HG02840 (cell line): Measurements from ENCODE around the gene SAMD13.

Experiments
- ATAC-seq: cut with Tn5 transposase; IDR thresholded peaks from one replicate; pipeline ENCODE4 v1.9.1; 2021; ENCODE audit warnings: mild to moderate bottlenecking, moderate library complexity, moderate number of reproducible peaks; ENCODE audit not compliant: unreplicated experiment, low FRiP score

SAMD13 gene

DNA sequence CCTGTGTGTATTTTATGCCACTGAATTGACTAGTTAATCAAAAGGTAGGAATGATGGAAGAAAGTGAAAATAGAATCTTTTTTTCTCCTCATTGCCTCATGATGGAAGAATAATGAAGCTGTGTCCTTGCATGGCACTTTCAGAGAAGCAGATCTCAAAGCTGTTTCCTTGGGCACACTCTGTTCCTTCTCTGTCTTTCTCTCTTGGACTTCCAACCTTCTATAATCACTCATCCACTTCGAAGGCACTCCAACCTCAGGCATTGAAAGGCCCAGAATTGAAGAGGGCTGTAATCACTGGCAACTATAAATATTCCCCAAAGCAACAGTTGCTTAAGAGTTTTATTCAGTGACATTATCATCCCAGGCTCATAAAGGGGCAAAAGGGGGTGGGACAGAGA is 65.7 kb downstream of the SAMD13 start:
- no peak for ATAC-seq

DNA sequence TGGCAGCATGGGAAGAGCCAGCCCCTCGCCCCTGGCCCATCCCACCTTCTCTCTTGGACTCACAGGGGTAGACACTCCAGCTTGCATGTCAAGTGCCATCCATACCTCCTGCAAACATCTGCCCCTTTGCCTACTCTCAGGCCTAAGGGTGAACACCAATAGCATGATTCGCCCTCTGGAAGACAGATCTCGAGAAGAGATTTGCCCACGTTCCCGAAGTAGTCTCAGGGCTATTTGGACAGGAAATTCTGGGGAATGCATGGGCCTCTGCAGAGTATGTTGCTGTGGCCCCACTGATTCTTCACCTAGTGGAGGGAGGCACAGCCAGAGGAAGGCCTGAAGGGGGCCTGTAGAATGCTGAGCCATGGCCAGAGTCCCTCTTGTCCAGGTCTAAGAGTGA is 66.9 kb downstream of the SAMD13 start:
- no peak for ATAC-seq

DNA sequence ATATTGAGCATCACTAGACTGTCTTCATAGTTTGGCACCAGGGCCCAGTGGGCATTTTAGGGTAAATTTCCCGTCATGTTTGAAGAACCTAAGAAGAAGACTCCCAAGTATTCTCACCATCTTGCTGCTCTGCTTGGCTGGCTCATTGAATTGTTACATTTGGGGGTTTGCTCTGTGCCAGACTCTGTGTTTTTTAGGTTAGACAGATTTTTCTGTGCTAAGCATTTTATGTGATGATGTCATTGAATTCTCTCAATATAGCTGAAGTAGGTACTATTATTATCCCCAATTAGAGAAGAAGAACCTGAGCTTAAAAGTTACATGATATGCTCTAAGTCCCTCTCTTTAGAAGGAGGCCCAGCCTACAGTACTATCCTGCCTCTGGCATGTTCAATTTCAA is 68.8 kb downstream of the SAMD13 start:
- no peak for ATAC-seq

DNA sequence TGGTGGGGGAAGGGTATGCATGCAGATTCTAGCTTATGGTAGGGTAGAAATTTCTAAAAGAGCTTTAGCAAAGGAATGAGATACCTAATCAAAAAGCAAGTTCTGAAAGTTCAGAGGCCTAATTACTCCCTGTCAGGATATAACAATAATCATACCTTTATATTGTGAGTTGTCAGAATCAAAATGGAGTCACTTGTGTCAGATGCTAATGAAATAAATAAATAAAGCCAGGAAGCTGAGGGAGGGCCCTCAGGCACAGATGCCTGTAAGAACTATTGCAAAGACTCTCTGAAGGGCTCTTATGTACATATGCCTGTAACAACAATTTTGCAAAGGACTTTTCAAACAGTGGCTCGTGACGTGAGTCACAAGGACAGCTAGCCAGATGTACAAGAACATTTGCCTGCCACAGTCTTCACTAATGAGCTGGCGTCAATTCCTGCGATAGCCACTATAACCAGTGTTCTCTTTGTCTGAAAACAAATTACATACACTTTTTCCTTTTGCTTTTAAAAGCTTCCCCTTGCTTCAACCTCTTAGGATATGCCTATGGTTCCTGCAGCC is 69.4 kb downstream of the SAMD13 start:
- ATAC-seq = no peak

DNA sequence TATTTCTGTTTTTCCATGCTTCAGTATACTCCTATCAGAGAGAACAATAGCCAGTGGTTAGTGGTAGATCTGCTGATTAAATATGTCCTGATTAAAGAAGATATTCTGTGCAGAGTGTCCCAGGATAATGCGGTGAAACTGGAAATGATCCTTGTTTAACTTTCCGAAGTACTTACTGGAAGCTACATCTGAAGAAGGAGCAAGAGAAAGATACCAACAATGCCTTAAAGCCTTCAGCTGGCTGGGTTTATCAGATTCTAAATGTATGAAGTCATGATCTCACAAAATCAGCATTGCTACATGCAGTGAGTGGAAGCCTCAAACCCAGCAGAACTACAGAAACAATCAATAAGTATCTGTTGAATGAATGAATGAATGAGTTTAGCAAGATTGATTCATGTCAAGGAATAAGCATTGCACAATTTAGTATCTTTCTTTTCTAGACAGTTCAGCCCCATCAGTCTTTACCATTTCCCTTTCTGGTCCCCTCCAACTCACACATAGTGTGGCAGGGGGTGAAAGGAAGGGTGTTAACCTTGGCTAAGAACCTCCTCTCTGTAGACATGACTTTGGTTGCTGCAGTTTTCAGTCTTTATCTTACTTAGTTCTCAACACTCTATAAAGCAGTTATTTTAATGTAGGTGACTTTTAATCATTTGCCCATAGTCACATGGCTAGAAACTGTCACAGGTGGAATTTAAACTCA is 72.1 kb downstream of the SAMD13 start:
- no peak for ATAC-seq

DNA sequence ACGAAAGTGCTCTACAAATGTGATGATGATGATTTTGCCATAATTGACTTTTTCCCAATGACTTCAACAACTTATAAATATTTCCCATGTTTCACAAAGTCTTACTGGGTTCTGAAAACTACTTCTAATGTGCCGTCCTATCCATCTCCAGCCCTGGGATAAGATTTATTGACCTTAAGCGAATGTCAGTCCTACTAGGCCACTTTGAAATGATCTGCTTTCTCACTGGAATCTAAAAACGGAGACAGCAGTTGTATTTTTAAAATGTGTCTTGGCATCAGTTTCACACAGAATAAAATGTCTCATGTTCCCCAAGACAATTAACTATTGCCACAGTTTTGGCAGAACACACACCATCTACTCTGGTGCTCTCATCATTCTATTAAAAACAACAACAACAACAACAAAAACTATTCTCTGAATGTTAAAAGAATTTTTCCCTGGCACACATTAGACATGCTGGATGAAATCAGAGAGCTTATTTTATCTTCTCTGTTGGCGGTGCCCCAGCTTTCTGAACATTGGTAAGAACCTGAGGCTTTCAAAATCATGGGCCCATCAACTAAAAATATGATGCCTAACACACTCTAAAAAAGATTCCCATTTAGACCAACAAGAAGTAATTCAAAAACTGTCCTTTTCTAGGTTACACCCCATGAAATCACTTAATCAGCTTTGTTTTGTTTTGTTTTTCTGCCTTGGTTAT is 73.6 kb downstream of the SAMD13 start:
- ATAC-seq = no peak

DNA sequence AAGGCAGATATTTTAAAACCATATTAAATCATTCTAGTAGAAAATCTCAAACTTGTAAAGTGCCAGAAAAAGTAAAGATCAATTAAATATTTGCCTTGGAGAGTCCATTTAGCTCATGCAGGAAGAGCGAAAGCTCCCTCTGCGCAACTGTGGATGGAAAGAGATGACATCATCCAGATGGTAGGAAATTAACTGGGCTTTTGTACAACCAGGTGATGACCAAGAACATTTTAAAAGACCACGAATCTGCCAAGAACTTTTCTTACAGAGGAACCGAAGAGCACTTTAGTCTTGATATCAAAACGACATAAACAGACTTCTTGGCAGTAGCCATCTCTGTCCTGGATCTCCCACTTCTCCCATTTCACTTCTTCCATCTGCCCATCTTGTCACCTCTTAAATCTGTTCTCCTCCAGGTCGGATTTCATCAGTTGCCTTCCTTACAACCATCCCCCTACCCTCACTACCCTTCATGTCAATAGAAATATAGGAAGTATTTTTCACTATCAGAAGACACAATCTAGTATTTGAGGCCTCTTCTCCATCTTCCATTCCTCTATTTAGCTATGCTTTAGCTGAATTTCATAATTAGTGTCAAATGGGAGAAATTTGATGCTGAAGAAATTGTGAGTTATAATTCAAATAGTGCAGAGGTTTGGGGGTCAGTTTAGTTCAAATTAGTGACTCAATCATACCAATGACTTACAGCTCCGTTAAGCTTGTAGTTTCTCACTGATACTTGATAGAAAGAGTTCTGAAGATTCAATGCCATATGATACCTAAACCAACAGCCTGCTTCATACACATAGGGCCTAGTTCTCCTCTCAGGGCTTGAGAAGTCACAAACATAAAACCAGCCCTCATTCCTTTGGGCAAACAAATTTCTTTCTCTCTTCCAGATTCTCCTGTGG is 74.7 kb downstream of the SAMD13 start:
- no peak for ATAC-seq

DNA sequence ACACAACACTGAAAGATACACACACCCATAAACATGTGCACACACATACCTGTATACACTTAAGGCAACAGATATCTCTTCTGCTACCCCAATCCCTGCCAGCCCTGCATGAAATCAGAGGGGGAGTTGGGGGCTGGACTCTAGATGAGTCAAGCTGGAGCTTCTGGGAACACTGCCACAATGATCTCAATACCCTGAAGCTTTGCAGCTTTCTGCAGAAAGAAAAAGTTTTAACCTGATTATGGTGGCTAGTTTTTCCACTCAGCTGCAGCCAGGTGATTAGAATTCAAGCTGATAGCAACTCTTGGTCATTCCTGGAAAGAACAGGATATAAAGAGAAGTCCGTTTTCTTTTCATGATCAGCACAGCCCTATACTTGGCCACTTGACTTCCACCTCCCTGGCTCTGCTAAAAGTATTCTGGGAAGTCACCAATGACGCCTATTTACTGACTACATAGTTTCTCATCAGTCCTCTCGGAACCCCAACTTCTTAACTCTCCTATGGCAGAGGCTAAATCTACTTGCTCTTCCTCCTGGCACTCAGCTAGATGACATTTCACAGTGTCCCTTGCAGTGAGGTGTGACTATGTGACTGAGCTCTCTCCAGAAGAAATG is 76.1 kb downstream of the SAMD13 start:
- no peak for ATAC-seq

DNA sequence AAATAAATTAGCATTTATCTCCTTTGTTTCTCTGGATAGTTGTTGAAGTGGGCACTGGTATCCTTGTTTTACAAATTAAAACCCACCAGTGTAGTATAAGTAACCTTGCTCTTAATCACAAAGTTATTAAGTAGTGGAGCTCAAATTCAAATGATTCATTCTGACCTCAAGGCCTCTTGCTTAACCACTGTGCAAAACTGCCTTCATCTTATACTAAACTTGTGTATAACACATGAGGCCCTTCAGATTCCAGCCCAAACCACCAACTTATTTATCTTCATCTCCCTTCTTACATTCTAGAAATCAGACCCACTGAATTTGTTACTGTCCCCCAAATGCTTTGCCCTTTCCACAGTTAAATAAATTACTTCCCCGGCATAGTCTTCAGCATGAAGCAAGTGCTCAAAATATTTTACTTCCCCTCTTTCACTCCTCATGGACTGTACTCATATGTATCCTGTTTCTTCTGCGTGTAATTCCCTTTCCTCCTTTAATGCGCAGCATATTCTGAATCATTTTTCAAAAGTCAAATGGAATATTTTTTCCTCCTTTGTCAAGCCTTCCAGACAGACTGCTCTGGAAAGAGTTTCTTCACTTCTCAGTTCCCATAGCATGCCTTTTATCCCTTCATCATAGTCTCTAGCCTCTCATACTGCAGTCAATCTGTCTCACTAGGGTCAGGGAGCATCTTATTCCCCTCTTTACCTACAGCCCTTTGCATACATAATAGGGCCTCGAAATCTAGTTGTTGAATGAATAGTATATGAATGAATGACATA is 77.8 kb downstream of the SAMD13 start:
- no peak for ATAC-seq

DNA sequence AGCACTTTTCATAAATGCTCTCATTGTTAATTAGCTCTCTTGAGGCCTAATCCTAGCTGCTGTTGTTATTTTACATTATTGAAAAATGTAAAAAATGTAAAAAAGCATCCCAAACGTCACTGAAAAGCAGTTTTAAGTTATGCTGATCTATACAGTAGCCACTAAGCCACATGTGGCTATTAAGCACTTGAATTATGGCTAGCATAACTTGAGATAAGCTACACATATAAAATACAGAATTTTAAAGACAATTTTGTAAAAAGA is 78.3 kb downstream of the SAMD13 start:
- no peak for ATAC-seq

DNA sequence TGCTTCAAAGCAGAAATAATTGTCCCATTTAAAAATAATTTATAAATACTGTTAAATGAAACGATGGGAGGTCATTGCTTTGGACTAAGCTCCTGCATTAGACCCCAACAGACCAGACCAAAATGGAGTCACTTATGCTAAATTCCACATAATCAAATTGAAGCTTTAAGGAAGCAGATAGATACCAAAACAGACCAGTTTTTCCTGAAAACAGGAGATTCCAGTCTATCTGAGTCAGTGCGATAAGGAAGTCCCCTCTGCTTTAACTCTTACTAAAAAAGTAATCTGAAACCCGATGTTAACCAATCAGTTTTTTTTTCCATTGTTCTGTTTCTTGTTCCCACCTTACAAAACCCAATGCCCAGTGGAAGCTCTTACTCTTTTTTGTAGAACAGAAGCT is 80.6 kb downstream of the SAMD13 start:
- ATAC-seq = no peak

DNA sequence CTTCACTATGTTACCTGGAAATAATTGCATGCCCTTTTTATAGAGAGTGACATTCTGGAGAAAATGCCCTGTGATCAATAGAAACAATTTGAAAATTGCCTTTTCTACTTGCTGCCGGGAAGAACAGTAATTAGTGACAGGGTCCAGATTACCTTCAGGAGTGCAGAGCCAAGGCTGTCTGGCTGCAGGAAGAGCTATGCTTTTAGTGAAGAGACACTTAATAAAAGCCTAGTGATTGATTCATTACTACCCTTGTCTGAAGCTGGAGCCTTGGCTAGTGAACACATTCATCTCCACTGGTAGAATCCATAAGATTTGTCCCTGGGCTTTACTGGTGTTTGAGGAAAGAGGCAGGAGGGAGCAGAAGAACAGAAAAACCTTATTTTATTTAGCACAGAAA is 83.8 kb downstream of the SAMD13 start:
- ATAC-seq = no peak

DNA sequence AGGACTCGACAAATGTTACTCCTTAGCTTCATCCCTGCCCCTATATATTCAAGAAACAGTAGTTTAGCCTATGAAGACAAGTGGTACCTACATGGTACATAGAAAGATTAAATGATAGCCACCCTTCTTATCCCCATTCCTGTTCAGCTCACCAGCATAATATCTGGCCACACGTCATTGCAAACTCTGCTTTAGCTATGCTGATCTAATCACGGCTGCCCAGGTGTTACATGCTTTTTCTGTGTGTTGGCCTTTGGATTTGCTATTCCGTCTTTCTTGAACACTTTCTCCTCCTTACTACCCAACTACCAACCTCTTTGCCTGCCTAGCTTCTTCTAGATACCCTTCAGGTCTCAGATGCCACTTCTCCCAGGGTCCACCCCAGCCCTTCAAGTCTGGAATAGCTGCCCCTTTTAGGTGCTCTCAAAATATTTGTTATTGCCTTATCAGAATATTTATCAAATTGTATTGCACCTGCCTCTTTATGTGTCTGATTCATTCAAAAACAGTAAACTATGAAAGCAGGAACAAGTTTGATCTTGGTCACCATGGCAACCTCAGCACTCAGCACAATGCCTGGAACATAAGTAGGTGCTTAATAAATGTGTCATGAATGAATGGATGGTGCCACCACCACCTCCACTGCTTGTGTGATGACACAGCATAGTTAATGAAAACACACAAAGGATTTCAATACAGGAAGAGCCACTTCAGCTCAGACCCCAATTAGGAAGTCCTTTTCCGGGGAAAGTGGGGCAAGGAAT is 85.4 kb downstream of the SAMD13 start:
- no peak for ATAC-seq

DNA sequence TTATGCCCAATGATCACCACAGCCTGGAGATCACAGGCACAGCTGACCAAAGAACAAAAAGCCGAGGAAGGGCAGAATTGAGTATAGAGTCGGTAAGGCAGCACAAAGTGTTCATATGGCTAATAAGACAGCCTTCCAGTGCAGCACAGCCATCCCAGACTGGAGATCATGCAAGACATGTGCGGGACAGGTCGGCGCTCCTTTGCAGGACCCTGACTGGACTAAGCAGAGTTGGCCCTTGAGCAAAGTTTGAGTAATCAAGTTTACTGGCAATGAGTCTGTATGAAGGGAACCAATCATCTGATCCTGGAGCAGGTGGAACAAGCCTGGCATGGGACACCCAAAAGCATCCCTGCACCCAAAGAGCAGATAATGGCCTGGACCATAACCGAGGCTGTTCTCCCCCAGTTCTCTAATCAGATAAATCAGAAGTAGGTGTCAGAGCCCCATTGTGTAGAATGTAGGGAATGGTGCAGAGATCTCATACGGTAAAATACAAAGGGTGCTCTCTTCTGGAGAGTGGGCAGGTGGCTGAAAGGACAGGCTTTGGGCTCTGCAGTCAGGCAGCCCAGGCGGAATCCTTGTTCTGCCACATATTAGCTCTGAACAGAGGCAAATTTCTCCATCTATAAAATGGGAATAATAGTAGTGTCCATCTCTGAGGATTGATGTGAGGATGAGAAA is 86.1 kb downstream of the SAMD13 start:
- ATAC-seq = no peak

DNA sequence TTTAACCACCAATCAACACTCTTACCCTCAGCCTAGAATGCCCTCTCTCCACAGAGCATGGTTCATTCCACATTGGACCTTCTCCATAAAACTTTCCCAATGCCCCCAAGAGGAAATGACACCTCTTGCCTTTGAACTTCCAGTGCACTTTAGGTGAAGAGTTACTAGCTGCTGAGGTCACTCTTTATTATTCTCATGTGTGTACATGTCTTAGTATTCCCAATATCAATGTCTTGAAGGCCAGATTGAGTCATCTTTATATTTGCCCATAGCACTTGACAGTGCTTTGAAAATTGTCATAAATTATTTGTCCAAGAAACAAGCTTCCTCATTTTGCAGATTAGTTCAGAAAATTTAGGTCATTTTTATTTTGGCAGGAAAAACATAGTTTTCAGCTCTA is 88.7 kb downstream of the SAMD13 start:
- no peak for ATAC-seq

DNA sequence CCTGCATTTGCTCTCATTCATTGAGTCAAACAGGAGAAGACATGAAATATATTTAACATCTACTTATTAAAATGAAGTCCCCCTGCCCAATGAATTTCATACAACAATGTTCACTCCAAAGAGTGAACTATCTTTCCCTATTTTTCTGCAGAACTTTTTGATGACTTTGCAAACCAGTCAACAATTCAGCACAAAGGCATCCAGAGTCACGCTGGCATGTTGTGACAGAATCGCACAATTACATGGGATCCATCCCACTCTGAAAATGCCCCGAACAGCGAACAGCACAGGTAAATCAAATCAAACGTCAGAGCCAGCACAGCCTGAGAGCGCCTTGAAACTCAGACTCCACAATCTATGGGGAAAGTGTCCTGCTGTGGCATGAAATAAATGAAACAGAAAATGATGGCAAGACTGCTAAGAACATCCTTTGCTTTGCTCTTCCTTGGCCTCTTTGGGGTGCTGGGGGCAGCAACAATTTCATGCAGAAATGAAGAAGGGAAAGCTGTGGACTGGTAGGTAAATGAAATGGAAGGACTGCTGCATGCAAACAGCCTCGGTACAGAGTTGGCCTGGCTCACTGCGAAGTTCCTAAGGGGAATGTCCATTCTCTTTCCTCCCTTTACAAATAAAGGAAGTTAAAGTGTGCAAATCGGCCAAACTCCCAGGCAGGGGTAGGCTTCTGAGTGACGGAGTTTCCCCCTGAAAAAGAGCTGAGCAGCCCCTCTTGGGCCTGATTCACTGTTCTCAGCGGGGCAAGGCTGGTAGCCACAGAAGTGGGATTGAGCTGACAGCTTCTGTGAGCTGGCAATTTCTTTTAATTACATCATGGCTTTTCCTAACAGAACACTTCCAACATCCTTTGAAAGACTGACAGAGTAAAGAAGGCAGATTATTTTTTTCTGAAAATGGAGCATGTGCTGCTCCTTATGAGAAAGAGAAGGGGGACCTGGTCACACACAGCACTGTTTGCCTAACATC is 97.0 kb downstream of the SAMD13 start, which contains the start of gene DNASE2B:
TSS of gene DNASE2B (plus strand) at position 310 of the 981 bp plus-strand sequence. CDS start at position 391, 81 bp downstream.
- ATAC-seq = no peak
